B cell (primary cell): ENCODE results near the gene CGRRF1. TPM values are rescaled to one million over a fixed set of nuclear protein-coding genes. Genes with fewer than 3 reads are reported as not detected.

Experiments used
- ATAC-seq: fragments of 200-7000 bp; cut with Tn5 transposase; one replicate; pipeline ENCODE4 v1.10.0; 2021; ENCODE audit warnings: low read depth, mild to moderate bottlenecking, moderate number of reproducible peaks, moderate library complexity
- CTCF ChIA-PET: fragments of 350-600 bp; sonication (Branson Sonifier 250); formaldehyde crosslinking; loops from one replicate; lab custom pipeline; 2021; ENCODE audit warnings: antibody characterized with exemption, inconsistent platforms; lab: Charles Lee
- POLR2A ChIA-PET: fragments of 350-600 bp; sonication (Branson Sonifier 250); formaldehyde crosslinking; loops from one replicate; lab custom pipeline; 2021; ENCODE audit warnings: antibody characterized with exemption; lab: Charles Lee
- DNase-seq: peaks from one replicate; pipeline ENCODE4 v3.0.0; 2013
- H2AFZ ChIP-seq: 2 replicates; pipeline ENCODE4 v1.6.1; 2012; ENCODE audit warnings: mild to moderate bottlenecking, low read depth, low read length; ENCODE audit not compliant: insufficient read depth, poor library complexity, severe bottlenecking
- H3K27ac ChIP-seq, 2 donors: 1 replicate in 1 of 2; 2 replicates in 1 of 2; pipeline ENCODE4 v1.5.1; 2012 to 2013; ENCODE audit warnings: low read length in 2 of 2, mild to moderate bottlenecking in 2 of 2, moderate library complexity in 1 of 2
- H3K27me3 ChIP-seq, 4 experiments: fragments of 200-600 bp in 1 of 4; sonication (generic) in 1 of 4; replicated peaks in 1 of 4; 1 replicate in 2 of 4; 2 replicates in 2 of 4; pipeline versions ENCODE4 v1.6.1 to v1.7.0; 2013 to 2016; ENCODE audit warnings: low read length in 3 of 4, mild to moderate bottlenecking in 2 of 4, mixed read lengths in 1 of 4, moderate library complexity in 1 of 4; ENCODE audit not compliant: insufficient read depth in 4 of 4, control insufficient read depth in 3 of 4; ENCODE audit errors: control extremely low read depth in 1 of 4
- H3K36me3 ChIP-seq, 2 experiments: replicated peaks in 1 of 2; 1 replicate in 1 of 2; 2 replicates in 1 of 2; pipeline versions ENCODE4 v1.6.1 to v1.7.1; 2013; ENCODE audit warnings: low read length in 1 of 2; ENCODE audit not compliant: insufficient read depth in 2 of 2, control insufficient read depth in 1 of 2; ENCODE audit errors: control extremely low read depth in 1 of 2, extremely low read depth in 1 of 2
- H3K4me1 ChIP-seq, 2 donors: fragments of 200-600 bp in 1 of 2; sonication (generic) in 1 of 2; 1 replicate in 1 of 2; 2 replicates in 1 of 2; pipeline versions ENCODE4 v1.5.1 to v1.6.1; 2013 to 2017; ENCODE audit warnings: low read length in 2 of 2; ENCODE audit not compliant: control insufficient read depth in 2 of 2, insufficient read depth in 2 of 2
- H3K4me2 ChIP-seq: replicated peaks from 2 replicates; pipeline ENCODE3; 2012; ENCODE audit warnings: mild to moderate bottlenecking, low read depth, low read length; ENCODE audit not compliant: poor library complexity, severe bottlenecking
- H3K4me3 ChIP-seq, 5 experiments: fragments of 200-600 bp in 1 of 5; sonication (generic) in 1 of 5; 1 replicate in 3 of 5; 2 replicates in 2 of 5; pipeline versions ENCODE4 v1.5.1 to v1.7.0; 2011 to 2016; ENCODE audit warnings: low read length in 4 of 5, mild to moderate bottlenecking in 4 of 5, low read depth in 2 of 5, control low read depth in 1 of 5, moderate library complexity in 1 of 5; ENCODE audit not compliant: insufficient read depth in 1 of 5; ENCODE audit errors: control extremely low read depth in 1 of 5, extremely low read depth in 1 of 5
- H3K79me2 ChIP-seq: fragments of 200-600 bp; sonication (generic); one replicate; pipeline ENCODE4 v1.6.0; 2016; ENCODE audit warnings: low read length; ENCODE audit not compliant: control insufficient read depth, insufficient read depth
- H3K9ac ChIP-seq: fragments of 200-600 bp; sonication (generic); 2 replicates; pipeline ENCODE4 v1.6.1; 2017; ENCODE audit warnings: mild to moderate bottlenecking, low read length, moderate library complexity
- H3K9me3 ChIP-seq, 3 donors: one replicate each; pipeline versions ENCODE4 v1.6.1 to v1.7.1; 2013; ENCODE audit warnings: low read length in 2 of 3; ENCODE audit not compliant: control insufficient read depth in 2 of 3, insufficient read depth in 1 of 3; ENCODE audit errors: control extremely low read depth in 1 of 3
- H4K20me1 ChIP-seq: 2 replicates; pipeline ENCODE4 v1.6.0; 2012; ENCODE audit warnings: mild to moderate bottlenecking, low read length; ENCODE audit not compliant: insufficient read depth, control insufficient read depth, poor library complexity, severe bottlenecking
- H3K27ac Mint-ChIP-seq: one replicate; pipeline ENCODE4 v1.8.0; 2021; ENCODE audit warnings: mixed read lengths
- H3K27me3 Mint-ChIP-seq: one replicate; pipeline ENCODE4 v1.8.0; 2021; ENCODE audit warnings: mixed read lengths
- H3K4me1 Mint-ChIP-seq: one replicate; pipeline ENCODE4 v1.8.0; 2021; ENCODE audit warnings: mixed read lengths
- H3K4me3 Mint-ChIP-seq: one replicate; pipeline ENCODE4 v1.8.0; 2021; ENCODE audit warnings: mixed read lengths
- H3K9me3 Mint-ChIP-seq: one replicate; pipeline ENCODE4 v1.8.0; 2022; ENCODE audit warnings: mixed read lengths; ENCODE audit not compliant: insufficient read depth
- CTCF ChIP-seq: fragments of 200-600 bp; IDR thresholded peaks from one replicate; pipeline ENCODE4 v1.8.0; 2022; ENCODE audit warnings: antibody characterized with exemption, mild to moderate bottlenecking
- EZH2 ChIP-seq: IDR thresholded peaks from 2 replicates; pipeline ENCODE4 v1.6.1; 2012; ENCODE audit warnings: borderline replicate concordance, low read depth, mild to moderate bottlenecking, moderate library complexity, low read length; ENCODE audit not compliant: insufficient read depth, poor library complexity, severe bottlenecking
- WGBS: methylation state at CpG from one replicate; pipeline ENCODE4 v1.1.5; 2013; ENCODE audit warnings: missing lambda C conversion rate; ENCODE audit not compliant: insufficient coverage; 5-methylcytosine and 5-hydroxymethylcytosine counted together
- intact Hi-C: fragments of 100-400 bp; cut with micrococcal nuclease; formaldehyde crosslinking; loops from one replicate; pipeline ENCODE4 v1.10.0; 2022
- polyA plus RNA-seq: library from polyadenylated mRNA; depleted of rRNA; stranded (reverse); fragments of >200 nt; gene quantifications from 2 replicates; pipeline ENCODE4 v1.2.3, GENCODE V29; 2012
- total RNA-seq, 2 donors: library from RNA; stranded (reverse); fragments of 120-200 nt in 1 of 2; gene quantifications; 1 replicate in 1 of 2; 2 replicates in 1 of 2; pipeline versions ENCODE4 v1.2.3 to v1.2.4, GENCODE V29; 2013 to 2022

Gene CGRRF1
- total and polyA plus RNA-seq, 2 donors (not counting 1 experiment from before 2014, with no cell fraction given) = 10.0 to 15.8 TPM

DNA sequence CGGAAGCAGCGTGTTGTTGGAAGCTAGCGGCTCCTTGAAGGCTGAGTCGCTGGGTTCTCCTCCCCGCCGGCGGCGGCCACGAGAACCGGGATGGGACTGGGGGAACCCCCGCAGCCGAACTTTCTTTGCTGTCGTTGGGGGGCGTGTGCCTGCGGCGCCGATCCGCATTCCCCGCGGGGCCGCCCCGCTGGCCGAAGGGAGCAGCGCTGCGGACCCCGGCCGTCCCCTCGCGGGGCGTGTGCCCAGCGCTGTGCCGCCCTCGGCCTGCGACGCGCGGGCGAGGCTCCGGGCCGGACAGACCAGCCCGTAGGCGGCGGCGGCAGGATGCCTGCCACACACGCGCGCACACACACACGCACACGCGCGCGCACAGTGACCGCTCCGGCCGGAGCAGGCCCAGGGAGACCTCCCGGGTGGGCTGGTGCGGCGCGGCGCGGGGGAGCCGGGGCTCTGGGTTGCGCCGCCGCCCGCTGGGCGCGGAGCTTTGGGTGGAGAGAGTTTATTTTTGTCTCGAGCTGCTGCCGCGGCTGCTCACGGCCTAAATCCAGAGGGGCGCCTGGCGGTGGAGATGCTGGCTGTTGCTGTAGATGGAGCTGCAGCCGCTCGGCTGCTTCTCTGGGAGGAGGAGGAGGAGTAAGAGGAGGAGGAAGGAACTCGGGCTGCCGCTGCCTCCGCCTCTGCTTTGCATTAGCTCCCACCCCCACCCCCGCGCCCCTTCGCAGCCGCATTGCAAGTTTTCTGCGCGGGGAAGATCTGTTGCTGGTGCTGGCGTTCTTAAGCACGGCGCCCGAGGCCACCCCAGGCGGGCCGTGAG is 56.9 kb downstream of the CGRRF1 start, which contains the start of gene SAMD4A:
Gene SAMD4A, plus strand, starts transcription at position 719 of the 814 bp plus-strand sequence. CDS start 789 bp downstream, outside the sequence.
- POLR2A ChIA-PET = interaction anchor here (0.7 to 3.2 kb wide), 2 partner anchors 208 to 1781 kb away, joined by 3 to 13 read pairs; no protein-coding TSS in a partner anchor
- H3K27me3 ChIP-seq = no peaks in the 10 kb centered on the region
- peak within 1 kb of the TSS; percentile 96 for H3K4me2 ChIP-seq
- peak within 1 kb of the TSS; percentile 96 for H3K4me3 Mint-ChIP-seq
- no peak for TF ChIP-seq EZH2
- TF ChIP-seq CTCF = peak; percentile 10
- CTCF ChIA-PET = interaction anchor here (0.6 to 7.5 kb wide), 22 partner anchors 17 to 337 kb away, joined by 3 to 231 read pairs (median 4); partner anchors contain the start of genes CGRRF1 and GCH1
- H3K9ac ChIP-seq = peak within 1 kb of the TSS; percentile 83
- ATAC-seq (peak; percentile 35), DNase-seq (peak; percentile 85)
- intact Hi-C loops = loop anchor here (1.0 to 10.0 kb wide), 7 partner anchors 61 to 625 kb away; partner anchors contain the start of genes CNIH1, DLGAP5, GCH1 and GMFB
- H3K9me3 Mint-ChIP-seq = no peaks in the 10 kb centered on the region
- peak within 1 kb of the TSS; percentile 52 to 86 (median 73) for H3K4me3 ChIP-seq
- peaks cover 27% of the 10 kb centered on the region for H3K4me1 Mint-ChIP-seq
- peak within 1 kb of the TSS; percentile 96 for H3K27ac Mint-ChIP-seq
- no peaks in the 10 kb centered on the region for H3K9me3 ChIP-seq
- peak within 1 kb of the TSS; percentile 89 for H2AFZ ChIP-seq
- H3K4me1 ChIP-seq = peaks cover 21 to 24% of the 10 kb centered on the region in 2 donors
- peaks cover 3% of the 10 kb centered on the region for H3K27me3 Mint-ChIP-seq
- under 1% methylated on average over 87 of the region's 91 CpGs for WGBS
- peaks cover 12% of the 10 kb centered on the region for H4K20me1 ChIP-seq
- H3K79me2 ChIP-seq = peaks cover 22% of the 10 kb centered on the region
- peak within 1 kb of the TSS; percentile 73 to 85 for H3K27ac ChIP-seq
- no peaks in the 10 kb centered on the region for H3K36me3 ChIP-seq
